Prostate gland (tissue), 2 donors: ENCODE data around the gene SPNS1.

Experiments used
- CTCF ChIP-seq, 4 experiments: fragments of 200-600 bp in 2 of 4; fragments of 450-650 bp in 2 of 4; sonication (generic) in 2 of 4; IDR thresholded peaks; 1 replicate in 3 of 4; 2 replicates in 1 of 4; pipeline ENCODE4 v1.5.1; 2016 to 2019; ENCODE audit warnings: antibody characterized with exemption in 4 of 4, mild to moderate bottlenecking in 2 of 4, moderate library complexity in 2 of 4
- POLR2A ChIP-seq: fragments of 450-650 bp; IDR thresholded peaks from one replicate; pipeline ENCODE4 v1.6.1; 2016; ENCODE audit warnings: antibody characterized with exemption, mild to moderate bottlenecking
- POLR2AphosphoS5 ChIP-seq: sonication (generic); formaldehyde crosslinking; IDR thresholded peaks from one replicate; pipeline ENCODE4 v1.6.1; 2017; ENCODE audit warnings: antibody characterized with exemption

DNA sequence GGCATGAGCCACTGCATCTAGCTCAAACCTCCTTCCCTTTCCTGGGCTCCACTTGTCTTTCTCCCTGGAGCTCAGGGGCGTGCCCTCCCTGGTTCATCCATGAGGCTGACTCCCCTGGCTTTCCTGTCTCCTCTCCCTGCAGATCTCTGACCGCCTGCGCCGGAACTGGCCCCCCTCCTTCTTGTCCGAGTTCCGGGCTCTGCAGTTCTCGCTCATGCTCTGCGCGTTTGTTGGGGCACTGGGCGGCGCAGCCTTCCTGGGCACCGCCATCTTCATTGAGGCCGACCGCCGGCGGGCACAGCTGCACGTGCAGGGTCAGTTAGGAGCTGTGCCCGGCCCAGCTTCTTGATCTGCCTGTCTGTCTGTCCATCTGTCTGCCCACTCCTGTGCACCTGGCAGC lies 9.1 kb downstream of the SPNS1 start:
- no peak for TF ChIP-seq POLR2A
- TF ChIP-seq CTCF (IDR thresholded peaks at IDR 0.05), result no peak
- no peak for TF ChIP-seq POLR2AphosphoS5
